ENCODE results near the gene ZIC1.

DNA sequence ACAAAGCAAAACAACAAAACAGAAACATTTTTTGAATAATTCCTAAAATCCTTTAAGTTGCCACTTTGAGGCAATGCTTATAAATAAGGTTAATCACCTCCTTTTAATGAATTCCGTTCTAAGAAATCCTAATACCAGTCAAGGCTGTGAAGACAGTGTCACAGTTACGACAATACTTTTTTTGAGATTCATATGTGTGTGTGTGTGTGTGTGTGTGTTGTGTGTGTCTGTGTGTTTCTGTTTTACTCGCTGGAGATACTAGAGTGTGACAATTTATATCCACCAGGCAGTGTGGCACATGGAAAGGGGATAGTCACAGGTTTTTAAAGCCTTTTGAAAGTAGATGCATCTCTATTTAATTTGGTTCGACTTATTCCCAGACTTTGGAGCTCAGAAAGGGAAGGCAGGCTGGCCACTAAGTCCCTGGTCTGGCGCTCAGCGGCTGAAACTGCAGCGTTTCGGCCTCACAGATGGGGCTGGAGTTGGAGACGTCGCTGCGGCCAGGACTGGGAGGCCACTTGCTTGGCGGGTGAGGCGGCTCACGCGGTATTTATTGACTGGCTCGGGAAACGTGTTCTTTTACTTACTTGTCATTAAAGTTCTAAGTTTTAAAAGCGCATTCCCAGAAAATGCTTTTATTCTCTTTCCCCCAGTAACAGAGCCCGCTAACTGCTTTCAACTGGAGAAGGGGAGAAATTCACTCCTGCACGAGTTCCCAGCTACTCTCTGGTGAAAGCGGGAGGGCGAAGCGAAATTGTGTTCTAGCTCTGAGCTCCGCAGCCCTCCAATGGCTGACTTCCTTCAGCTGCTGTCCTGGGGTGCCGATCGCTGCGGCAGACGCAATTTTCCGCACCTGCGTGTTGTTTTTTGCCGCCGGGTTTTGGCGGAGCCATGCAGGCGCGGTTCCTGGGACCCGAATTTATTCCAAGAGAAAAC lies 13.7 kb downstream of the ZIC1 start:
- TF ChIP-seq, protein P1, sequence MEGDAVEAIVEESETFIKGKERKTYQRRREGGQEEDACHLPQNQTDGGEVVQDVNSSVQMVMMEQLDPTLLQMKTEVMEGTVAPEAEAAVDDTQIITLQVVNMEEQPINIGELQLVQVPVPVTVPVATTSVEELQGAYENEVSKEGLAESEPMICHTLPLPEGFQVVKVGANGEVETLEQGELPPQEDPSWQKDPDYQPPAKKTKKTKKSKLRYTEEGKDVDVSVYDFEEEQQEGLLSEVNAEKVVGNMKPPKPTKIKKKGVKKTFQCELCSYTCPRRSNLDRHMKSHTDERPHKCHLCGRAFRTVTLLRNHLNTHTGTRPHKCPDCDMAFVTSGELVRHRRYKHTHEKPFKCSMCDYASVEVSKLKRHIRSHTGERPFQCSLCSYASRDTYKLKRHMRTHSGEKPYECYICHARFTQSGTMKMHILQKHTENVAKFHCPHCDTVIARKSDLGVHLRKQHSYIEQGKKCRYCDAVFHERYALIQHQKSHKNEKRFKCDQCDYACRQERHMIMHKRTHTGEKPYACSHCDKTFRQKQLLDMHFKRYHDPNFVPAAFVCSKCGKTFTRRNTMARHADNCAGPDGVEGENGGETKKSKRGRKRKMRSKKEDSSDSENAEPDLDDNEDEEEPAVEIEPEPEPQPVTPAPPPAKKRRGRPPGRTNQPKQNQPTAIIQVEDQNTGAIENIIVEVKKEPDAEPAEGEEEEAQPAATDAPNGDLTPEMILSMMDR (conservative IDR thresholded peaks at IDR 0.05; ENCODE audit: low read depth, low read length) = no peak
- TF ChIP-seq SMC3 (IDR thresholded peaks at IDR 0.05; ENCODE audit: low read depth, low read length) (no peak), MXI1 (IDR thresholded peaks at IDR 0.05; ENCODE audit: borderline replicate concordance, low read depth, low read length) (no peak)

All from IMR-90 (cell line).